Activated CD4-positive, alpha-beta memory T cell treated with anti-CD3 and anti-CD28 coated beads, Interleukin-2, amount 10 ng/mL, durations not matched to agents 7 days and 5 days (primary cell): ENCODE measurements around the gene RALGDS. TPM values are rescaled to one million over a fixed set of nuclear protein-coding genes. Genes with fewer than 3 reads are reported as not detected.
"Not testable (repeated sequence)": the region's sequence is repeated elsewhere in the genome, so short reads cannot be mapped to it uniquely, and the experiment has no call there.

Experiments
- CTCF ChIA-PET: fragments of 350-600 bp; sonication (Branson Sonifier 250); formaldehyde crosslinking; loops from one replicate; lab custom pipeline; 2021; ENCODE audit warnings: antibody characterized with exemption, inconsistent platforms; lab: Charles Lee
- POLR2A ChIA-PET: fragments of 350-600 bp; sonication (Branson Sonifier 250); formaldehyde crosslinking; loops from one replicate; lab custom pipeline; 2021; ENCODE audit warnings: antibody characterized with exemption; lab: Charles Lee
- DNase-seq: peaks from one replicate; pipeline ENCODE4 v3.0.0-alpha.2; 2020
- H3K27ac Mint-ChIP-seq: one replicate; pipeline ENCODE4 v1.8.0; 2021; ENCODE audit warnings: mild to moderate bottlenecking, mixed read lengths
- H3K27me3 Mint-ChIP-seq: one replicate; pipeline ENCODE4 v1.8.0; 2021; ENCODE audit warnings: mixed read lengths
- H3K36me3 Mint-ChIP-seq: one replicate; pipeline ENCODE4 v1.8.0; 2021; ENCODE audit warnings: low read depth, mixed read lengths
- H3K4me1 Mint-ChIP-seq: one replicate; pipeline ENCODE4 v1.8.0; 2021; ENCODE audit warnings: mixed read lengths
- H3K4me3 Mint-ChIP-seq: one replicate; pipeline ENCODE4 v1.8.0; 2021; ENCODE audit warnings: mild to moderate bottlenecking, mixed read lengths
- H3K9me3 Mint-ChIP-seq: one replicate; pipeline ENCODE4 v1.8.0; 2021; ENCODE audit warnings: mixed read lengths
- total RNA-seq, 2 experiments: library from RNA; stranded (reverse); gene quantifications; one replicate each; pipeline ENCODE4 v1.2.3, GENCODE V29; 2021

RALGDS gene
- total RNA-seq, 2 experiments from 2014 or later = 113 to 123 TPM

DNA sequence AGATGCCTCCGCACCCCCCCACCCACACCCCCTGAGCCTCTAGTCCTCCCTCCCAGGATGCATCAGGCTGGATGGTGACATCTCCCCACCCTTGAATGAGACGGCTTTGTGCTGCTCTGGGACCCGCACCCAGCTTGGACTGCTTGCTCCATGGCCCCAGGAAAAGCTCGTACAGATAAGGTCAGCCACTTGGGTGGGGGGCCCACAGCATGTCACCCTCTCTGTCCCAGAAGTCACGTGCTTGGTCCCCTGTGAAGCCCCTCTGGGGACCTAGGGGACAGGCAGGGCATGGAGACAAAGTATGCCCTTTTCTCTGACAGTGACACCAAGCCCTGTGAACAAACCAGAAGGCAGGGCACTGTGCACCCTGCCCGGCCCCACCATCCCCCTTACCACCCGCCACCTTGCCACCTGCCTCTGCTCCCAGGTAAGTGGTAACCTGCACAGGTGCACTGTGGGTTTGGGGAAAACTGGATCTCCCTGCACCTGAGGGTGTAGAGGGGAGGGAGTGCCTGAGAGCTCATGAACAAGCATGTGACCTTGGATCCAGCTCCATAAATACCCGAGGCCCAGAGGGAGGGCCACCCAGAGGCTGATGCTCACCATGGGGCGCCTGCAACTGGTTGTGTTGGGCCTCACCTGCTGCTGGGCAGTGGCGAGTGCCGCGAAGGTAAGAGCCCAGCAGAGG, 38.9 kb downstream of the RALGDS start:
- POLR2A ChIA-PET, H3K36me3 Mint-ChIP-seq, H3K9me3 Mint-ChIP-seq, H3K27ac Mint-ChIP-seq, DNase-seq, CTCF ChIA-PET, H3K4me3 Mint-ChIP-seq, H3K4me1 Mint-ChIP-seq: not testable (repeated sequence)
- peaks cover 13% of the 10 kb centered on the region for H3K27me3 Mint-ChIP-seq

DNA sequence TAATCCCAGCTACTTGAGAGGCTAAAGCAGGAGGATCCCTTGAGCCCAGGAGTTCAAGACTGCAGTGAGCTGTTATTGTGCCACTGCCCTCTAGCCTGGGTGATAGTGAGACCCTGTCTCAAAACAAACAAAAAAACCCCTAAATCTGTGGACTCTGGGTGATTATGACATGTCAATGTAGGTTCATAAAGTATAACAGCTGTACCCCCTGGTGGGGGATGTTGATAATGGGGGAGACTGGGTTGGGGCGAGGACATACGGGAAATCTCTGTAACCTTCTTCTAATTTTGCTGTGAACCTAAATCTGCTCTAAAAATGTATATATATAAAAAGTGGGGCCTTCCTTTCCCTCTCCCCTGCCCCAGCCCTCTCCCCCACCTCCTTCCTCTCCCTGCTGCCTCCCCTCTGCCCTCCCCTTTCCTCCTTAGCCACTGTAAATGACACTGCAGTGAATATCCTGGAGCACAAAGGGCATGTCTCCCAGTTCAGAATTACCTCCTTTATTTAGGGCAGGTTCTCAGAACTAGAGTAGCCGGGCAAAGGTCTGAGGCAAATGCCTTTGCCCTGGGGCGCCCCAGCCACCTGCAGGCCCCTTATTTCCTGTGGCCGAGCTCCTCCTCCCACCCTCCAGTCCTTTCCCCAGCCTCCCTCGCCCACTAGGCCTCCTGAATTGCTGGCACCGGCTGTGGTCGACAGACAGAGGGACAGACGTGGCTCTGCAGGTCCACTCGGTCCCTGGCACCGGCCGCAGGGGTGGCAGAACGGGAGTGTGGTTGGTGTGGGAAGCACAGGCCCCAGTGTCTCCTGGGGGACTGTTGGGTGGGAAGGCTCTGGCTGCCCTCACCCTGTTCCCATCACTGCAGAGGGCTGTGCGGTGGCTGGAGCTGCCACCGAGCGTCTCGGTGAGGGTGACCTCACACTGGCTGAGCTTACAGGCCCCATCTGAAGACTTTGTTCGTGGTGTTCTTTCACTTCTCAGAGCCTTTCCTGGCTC, 40.0 kb downstream of the RALGDS start:
- DNase-seq, H3K9me3 Mint-ChIP-seq, H3K36me3 Mint-ChIP-seq, H3K27ac Mint-ChIP-seq, POLR2A ChIA-PET, H3K4me3 Mint-ChIP-seq, H3K4me1 Mint-ChIP-seq: not testable (repeated sequence)
- CTCF ChIA-PET = interaction anchor here (0.7 to 0.8 kb wide), 2 partner anchors 50 to 63 kb away, joined by 3 to 4 read pairs; partner anchors contain the start of gene GTF3C5
- peaks cover 15% of the 10 kb centered on the region for H3K27me3 Mint-ChIP-seq

DNA sequence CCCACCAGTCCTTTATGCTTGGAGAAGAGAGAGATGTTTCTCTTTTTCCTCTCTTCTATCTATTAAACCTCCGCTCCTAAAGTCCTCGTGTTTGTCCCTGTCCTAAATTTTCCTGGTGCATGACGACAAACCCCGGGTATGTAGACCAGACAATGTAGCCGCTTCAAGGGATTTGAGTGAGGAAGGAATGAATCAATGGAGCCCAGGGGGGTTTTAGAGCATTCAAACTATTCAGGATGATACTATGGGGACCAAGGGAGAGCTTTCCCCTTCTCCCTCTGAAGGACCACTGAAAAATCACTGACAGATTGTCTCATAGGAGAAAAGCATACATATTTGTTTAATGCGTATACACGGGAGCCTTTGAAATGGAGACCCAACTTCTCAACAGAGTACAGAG, 40.9 kb downstream of the RALGDS start:
- no peaks in the 10 kb centered on the region for H3K36me3 Mint-ChIP-seq
- DNase-seq = no peak
- no peaks in the 10 kb centered on the region for H3K9me3 Mint-ChIP-seq
- H3K4me3 Mint-ChIP-seq = no peak overlapping the region
- H3K27ac Mint-ChIP-seq = no peak overlapping the region
- H3K4me1 Mint-ChIP-seq = no peaks in the 10 kb centered on the region
- H3K27me3 Mint-ChIP-seq = peaks cover 15% of the 10 kb centered on the region
- CTCF ChIA-PET = interaction anchor here (0.6 to 1.0 kb wide), 3 partner anchors 49 to 1229 kb away, joined by 3 to 4 read pairs (median 3); partner anchors contain the start of gene GTF3C5
- POLR2A ChIA-PET = no interaction called here

DNA sequence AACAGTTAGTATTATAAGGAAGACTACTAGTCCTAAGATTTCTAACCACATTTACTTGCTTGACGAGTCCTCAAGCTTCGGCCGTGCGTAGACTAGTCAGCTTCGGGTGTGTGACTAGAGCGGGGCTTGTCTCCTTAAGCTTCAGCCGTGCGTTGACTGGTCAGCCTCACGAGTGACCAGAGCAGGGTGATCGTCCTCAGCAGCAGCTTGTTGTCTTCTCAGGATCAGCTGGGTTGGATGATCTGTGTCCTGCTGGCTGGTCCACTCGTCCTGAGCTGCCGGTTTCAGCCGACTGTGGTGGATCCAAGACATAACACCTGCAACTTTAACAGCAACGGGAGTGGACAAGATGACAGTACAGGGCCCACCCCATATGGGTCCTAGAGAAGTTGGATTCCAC, 42.6 kb downstream of the RALGDS start:
- Mint-ChIP-seq H3K36me3 (no peaks in the 10 kb centered on the region), H3K4me3 (no peak overlapping the region), H3K27ac (no peak overlapping the region), H3K4me1 (no peaks in the 10 kb centered on the region), H3K9me3 (no peaks in the 10 kb centered on the region), H3K27me3 (peaks cover 20% of the 10 kb centered on the region)
- CTCF ChIA-PET = interaction anchor here (1.3 kb wide), 1 partner anchor 66 kb away, joined by 4 read pairs; no protein-coding TSS in a partner anchor
- no peak for DNase-seq
- POLR2A ChIA-PET = no interaction called here

DNA sequence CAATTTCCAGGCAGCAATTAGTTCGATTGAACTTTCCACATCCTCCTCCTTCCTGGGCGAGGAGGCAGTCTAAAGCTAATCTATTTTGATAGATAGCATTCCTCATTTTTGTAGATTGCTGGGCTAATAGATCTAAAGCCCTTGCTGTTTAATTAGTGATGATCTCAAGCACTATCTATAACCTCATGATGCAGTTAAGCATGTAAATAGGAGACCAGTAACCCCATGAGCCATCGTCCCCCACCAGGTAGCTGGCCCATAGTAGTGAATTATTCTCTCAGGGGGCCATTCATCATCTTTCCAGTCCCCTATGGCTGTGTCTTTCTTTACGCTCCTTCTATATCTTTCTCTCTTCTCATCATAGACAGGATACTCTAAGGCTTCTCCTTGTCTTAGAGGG, 44.3 kb downstream of the RALGDS start:
- Mint-ChIP-seq H3K36me3 (no peaks in the 10 kb centered on the region), H3K27ac (no peak overlapping the region), H3K27me3 (peaks cover 20% of the 10 kb centered on the region), H3K9me3 (no peaks in the 10 kb centered on the region), H3K4me1 (no peaks in the 10 kb centered on the region), H3K4me3 (no peak overlapping the region)
- POLR2A ChIA-PET = interaction anchor here (1.6 kb wide), 1 partner anchor 46 kb away, joined by 6 read pairs; the partner anchor contains the start of gene GTF3C5
- CTCF ChIA-PET = interaction anchor here (0.7 to 1.5 kb wide), 3 partner anchors 17 to 97 kb away, joined by 3 to 8 read pairs (median 3); no protein-coding TSS in a partner anchor
- no peak for DNase-seq

DNA sequence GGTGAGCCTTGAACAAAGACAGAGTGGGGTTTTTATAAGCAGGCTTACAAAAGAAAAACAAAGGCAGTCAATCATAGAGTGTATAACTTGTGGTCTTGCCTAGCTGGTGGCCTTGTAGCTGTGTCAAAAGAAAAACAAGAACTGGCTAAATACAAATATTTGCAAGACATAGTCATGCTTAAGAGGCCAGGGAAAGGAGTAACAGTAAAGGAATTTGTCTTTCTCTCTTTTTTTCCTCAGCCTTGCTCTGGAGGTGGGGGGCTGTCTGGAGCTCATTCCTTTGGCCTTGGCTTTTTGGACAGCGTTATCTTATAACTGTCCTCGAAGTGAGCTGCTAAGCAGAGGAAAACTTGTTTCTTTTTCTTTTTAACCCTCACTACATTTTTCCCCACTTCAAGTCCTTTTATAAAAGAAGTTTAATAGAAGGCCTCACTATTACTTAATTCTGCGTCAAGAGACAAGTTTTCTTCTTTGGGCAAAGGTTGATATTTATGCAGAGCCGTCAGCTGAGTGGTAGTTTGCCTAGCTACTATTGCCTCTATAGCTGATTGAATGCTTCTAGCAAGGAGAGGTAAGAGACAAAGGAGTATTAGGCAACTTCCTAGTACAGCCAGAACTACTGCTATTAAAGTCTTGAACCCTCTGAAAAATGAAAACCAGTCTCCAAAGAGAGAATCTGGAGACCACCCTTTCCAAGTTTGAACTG, 45.0 kb downstream of the RALGDS start:
- Mint-ChIP-seq H3K27ac (no peak overlapping the region), H3K4me3 (no peak overlapping the region), H3K4me1 (no peaks in the 10 kb centered on the region), H3K27me3 (peaks cover 20% of the 10 kb centered on the region), H3K9me3 (no peaks in the 10 kb centered on the region), H3K36me3 (no peaks in the 10 kb centered on the region)
- CTCF ChIA-PET = interaction anchor here (1.4 to 1.5 kb wide), 2 partner anchors 16 to 68 kb away, joined by 3 to 8 read pairs; no protein-coding TSS in a partner anchor
- no peak for DNase-seq
- POLR2A ChIA-PET = interaction anchor here (1.6 kb wide), 1 partner anchor 45 kb away, joined by 6 read pairs; the partner anchor contains the start of gene GTF3C5

DNA sequence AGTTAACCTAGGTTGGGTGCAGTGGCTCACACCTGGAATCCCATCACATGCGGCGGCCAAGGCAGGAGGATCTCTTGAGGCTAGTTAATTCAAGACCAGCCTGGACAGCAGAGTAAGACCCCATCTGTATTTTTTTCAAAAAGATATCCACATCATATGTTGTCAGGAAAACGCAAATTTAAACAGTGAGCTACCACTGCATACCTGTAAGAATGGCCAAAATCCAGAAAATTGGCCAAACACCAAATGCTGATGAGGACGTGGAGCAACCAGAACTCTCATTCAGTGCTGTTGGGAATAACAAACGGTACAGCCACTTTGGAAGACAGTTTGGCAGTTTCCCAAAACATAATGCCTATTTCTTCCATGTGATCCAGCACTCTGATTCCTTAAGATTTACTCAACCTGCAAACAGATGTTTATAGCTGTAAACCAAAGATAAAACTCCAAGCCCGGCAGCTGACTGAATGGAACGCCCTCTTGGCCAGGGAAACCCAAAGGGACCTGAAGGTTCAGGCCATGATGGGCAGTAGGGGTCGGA, 46.9 kb downstream of the RALGDS start:
- Mint-ChIP-seq H3K27ac (no peak overlapping the region), H3K4me3 (no peak overlapping the region), H3K36me3 (no peaks in the 10 kb centered on the region), H3K27me3 (peaks cover 11% of the 10 kb centered on the region), H3K4me1 (no peaks in the 10 kb centered on the region), H3K9me3 (no peaks in the 10 kb centered on the region)
- no peak for DNase-seq
- POLR2A ChIA-PET = interaction anchor here (1.6 kb wide), 1 partner anchor 44 kb away, joined by 4 read pairs; no protein-coding TSS in a partner anchor
- CTCF ChIA-PET = interaction anchor here (0.5 to 1.1 kb wide), 2 partner anchors 51 to 127 kb away, joined by 5 to 7 read pairs; no protein-coding TSS in a partner anchor

DNA sequence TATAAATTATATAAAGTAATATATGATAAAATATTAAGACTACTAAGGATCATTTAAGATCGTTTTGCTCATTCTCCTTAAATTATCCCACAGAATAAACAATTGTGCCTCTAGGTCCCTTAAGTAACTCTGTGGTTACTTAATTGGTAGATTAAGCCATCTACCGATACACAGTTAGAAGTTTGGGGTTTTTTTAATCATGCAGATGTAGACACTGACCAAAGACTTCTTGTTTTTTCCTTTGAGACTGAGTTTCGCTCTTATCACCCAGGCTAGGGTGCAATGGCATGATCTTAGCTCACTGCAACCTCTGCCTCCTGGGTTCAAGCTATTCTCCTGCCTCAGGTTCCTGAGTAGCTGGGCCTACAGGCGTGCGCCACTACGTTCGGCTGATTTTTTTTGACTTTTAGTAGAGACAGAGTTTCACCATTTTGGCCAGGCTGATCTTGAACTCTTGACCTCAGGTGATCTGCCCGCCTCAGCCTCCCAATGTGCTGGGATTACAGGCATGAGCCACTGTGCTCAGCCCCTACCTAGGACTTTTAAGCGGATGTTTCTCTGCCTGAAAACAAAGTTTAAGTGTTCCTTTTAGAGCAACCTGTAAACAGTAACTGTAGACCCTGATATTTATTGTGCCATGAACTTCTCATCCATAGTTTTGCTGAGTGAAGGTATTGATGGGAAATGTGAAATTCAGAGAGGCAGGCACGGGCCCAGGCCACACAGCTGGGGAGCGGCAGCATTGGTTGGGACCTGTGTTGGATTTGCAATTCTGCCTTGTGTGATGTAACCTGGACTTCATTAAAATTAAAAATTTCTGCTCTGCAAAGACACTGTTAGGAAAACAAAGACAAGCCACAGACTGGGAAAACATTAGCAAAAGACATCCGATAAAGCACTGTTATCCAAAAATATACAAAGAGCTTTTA, 47.7 kb downstream of the RALGDS start:
- ChIA-PET POLR2A (interaction anchor here (1.6 kb wide), 1 partner anchor 43 kb away, joined by 4 read pairs; no protein-coding TSS in a partner anchor), CTCF (no interaction called here)
- peaks cover 7% of the 10 kb centered on the region for H3K27me3 Mint-ChIP-seq
- H3K9me3 Mint-ChIP-seq = no peaks in the 10 kb centered on the region
- no peaks in the 10 kb centered on the region for H3K36me3 Mint-ChIP-seq
- no peak for DNase-seq
- H3K27ac Mint-ChIP-seq = no peak overlapping the region
- H3K4me3 Mint-ChIP-seq = no peak overlapping the region
- no peaks in the 10 kb centered on the region for H3K4me1 Mint-ChIP-seq

DNA sequence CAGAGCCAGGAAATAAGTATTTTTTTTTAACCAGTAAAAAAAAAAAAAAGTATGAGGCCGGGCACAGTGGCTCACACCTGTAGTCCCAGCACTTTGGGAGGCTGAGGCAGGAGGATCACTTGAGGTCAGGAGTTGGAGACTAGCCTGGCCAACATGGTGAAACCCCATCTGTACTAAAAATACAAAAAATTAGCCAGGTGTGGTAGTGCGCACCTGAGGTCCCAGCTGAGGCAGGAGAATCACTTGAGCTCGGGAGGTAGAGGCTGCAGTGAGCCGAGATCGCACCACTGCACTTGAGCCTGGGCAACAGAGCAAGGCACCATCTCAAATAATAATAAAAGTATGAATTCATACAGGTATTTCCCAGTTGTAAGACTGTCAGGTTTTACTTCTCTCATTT, 48.8 kb downstream of the RALGDS start:
- H3K4me1 Mint-ChIP-seq, H3K9me3 Mint-ChIP-seq, H3K27ac Mint-ChIP-seq, DNase-seq, H3K36me3 Mint-ChIP-seq, H3K4me3 Mint-ChIP-seq, CTCF ChIA-PET, POLR2A ChIA-PET, H3K27me3 Mint-ChIP-seq: not testable (repeated sequence)

DNA sequence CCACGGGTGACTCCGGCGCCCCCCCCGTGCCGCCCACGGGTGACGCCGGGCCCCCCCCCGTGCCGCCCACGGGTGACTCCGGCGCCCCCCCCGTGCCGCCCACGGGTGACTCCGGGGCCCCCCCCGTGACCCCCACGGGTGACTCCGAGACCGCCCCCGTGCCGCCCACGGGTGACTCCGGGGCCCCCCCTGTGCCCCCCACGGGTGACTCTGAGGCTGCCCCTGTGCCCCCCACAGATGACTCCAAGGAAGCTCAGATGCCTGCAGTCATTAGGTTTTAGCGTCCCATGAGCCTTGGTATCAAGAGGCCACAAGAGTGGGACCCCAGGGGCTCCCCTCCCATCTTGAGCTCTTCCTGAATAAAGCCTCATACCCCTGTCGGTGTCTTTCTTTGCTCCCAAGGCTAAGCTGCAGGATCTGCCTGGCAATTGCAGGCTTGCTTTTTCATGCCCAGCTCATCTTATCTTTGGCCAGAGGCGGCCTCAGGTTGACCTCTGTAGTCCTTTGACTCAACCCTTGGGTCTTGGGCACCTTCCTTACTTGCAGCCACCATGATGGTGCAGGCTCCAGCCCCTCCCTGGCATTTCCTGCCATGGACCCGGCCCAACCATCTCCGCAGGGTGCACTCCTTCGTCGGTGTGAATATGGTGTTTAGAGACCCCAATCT, 49.4 kb downstream of the RALGDS start:
- DNase-seq = no peak
- H3K36me3 Mint-ChIP-seq = no peaks in the 10 kb centered on the region
- H3K27ac Mint-ChIP-seq = no peak overlapping the region
- H3K4me1 Mint-ChIP-seq = no peaks in the 10 kb centered on the region
- no peaks in the 10 kb centered on the region for H3K9me3 Mint-ChIP-seq
- POLR2A ChIA-PET = no interaction called here
- no peak overlapping the region for H3K4me3 Mint-ChIP-seq
- peaks cover 5% of the 10 kb centered on the region for H3K27me3 Mint-ChIP-seq
- CTCF ChIA-PET = no interaction called here

DNA sequence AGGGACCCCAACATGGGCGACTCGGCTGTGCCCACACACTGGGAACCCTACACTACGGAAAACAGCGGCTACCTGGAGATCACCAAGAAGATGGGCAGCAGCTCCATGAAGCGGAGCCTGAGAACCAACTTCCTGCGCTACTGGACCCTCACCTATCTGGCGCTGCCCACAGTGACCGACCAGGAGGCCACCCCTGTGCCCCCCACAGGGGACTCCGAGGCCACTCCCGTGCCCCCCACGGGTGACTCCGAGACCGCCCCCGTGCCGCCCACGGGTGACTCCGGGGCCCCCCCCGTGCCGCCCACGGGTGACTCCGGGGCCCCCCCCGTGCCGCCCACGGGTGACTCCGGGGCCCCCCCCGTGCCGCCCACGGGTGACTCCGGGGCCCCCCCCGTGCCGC, 50.1 kb downstream of the RALGDS start:
- H3K4me1 Mint-ChIP-seq, H3K27me3 Mint-ChIP-seq, H3K4me3 Mint-ChIP-seq, DNase-seq, H3K27ac Mint-ChIP-seq, H3K36me3 Mint-ChIP-seq, POLR2A ChIA-PET, H3K9me3 Mint-ChIP-seq, CTCF ChIA-PET: not testable (repeated sequence)
